ENCODE results near the gene CTSD.

GRCh38 chr11:1803246-1803645, 39.5 kb upstream of the CTSD start:
- TF ChIP-seq CTCF (IDR thresholded peaks at IDR 0.05 in 2 of 3, conservative IDR thresholded peaks at IDR 0.05 in 1 of 3; ENCODE audit: borderline replicate concordance in 1 of 3, insufficient read depth in 1 of 3, low read depth in 2 of 3, low read length in 2 of 3) (no peak), POLR2A (IDR thresholded peaks at IDR 0.05; ENCODE audit: borderline replicate concordance, extremely low read depth, insufficient read depth, insufficient read length) (no peak), REST (IDR thresholded peaks at IDR 0.05; ENCODE audit: low read depth) (no peak), POLR2AphosphoS5 (IDR thresholded peaks at IDR 0.05; ENCODE audit: low read depth, low read length) (no peak), SP1 (IDR thresholded peaks at IDR 0.05; ENCODE audit: low read depth) (no peak), EZH2 (IDR thresholded peaks at IDR 0.05) (no peak), CBX3 (IDR thresholded peaks at IDR 0.05; ENCODE audit: low read depth) (no peak), FOSL1 (IDR thresholded peaks at IDR 0.05; ENCODE audit: low read depth) (no peak), CEBPB (IDR thresholded peaks at IDR 0.05; ENCODE audit: low read depth) (no peak), SIN3A (IDR thresholded peaks at IDR 0.05; ENCODE audit: low read depth) (no peak), TCF7L2 (IDR thresholded peaks at IDR 0.05; ENCODE audit: borderline replicate concordance, extremely low read depth, insufficient read depth, insufficient read length) (no peak), RAD21 (IDR thresholded peaks at IDR 0.05; ENCODE audit: low read depth) (no peak), MAX (IDR thresholded peaks at IDR 0.05) (no peak), ELF1 (IDR thresholded peaks at IDR 0.05; ENCODE audit: borderline replicate concordance, low read depth) (no peak)

All from HCT116 (cell line).